Measurements from ENCODE around the gene MEIS3.

The MEIS3 gene

DNA sequence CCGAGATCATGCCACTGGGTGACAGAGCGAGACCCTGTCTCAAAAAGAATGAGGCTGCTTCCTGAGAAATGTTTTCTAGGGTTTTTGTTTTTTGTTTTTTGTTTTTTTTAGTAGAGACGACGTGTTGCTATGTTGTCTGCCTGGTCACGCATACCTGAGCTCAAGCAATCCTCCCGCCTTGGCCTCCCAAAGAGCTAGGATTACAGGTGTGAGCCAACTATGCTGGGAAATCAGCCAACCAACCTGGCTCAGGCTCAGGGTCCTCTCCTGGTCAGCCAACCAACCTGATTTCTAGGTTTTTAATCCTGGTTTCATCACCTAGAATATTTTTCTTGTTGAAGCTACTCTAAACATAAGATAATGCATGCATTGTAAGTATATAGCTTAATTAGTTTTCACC is 62.4 kb downstream of the MEIS3 start:
- DNase-seq, result no peak

DNA sequence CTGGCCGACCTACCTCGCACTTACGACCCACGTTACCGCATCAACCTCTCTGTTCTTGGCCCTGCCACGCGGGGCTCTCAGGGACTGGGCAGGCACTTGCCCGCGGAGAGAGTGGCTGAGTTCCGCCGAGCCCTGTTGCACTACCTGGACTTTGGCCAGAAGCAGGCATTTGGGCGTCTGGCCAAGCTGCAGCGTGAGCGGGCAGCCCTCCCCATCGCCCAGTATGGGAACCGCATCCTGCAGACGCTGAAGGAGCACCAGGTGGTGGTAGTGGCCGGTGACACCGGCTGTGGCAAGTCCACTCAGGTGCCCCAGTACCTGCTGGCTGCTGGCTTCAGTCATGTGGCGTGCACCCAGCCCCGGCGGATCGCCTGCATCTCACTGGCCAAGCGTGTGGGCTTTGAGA is 66.0 kb downstream of the MEIS3 start:
- no peak for DNase-seq
